NCI-H510A (cell line): ENCODE measurements around the gene AGPAT2.

Experiments used
- DNase-seq: peaks from one replicate; lab custom pipeline; 2025; lab: John Stamatoyannopoulos, UW

AGPAT2 gene

DNA sequence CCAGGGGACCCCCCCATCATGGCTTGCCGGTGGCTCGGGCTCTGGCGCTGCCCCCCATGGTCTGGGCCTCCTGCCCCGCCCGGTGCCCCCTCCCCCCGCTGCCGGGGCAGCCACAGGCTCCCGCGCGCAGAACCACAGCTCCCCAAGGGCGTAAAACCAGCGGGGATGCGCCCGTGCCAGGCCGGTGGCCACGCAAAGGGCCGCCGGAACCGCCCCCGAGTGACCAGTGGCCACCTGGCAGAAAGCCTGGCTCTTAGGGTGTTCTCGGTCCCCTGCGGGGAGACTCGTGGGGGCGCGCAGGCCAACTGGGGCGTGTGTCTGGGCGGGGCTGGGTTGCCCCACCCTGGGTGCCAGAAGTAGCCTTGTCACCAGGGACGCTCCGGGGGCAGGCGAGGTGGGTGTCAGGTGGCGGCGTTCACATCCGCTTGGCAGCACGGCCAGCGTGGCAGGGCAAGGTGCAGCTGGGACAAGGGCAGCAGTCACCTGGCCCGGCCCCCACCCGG, 515 bp upstream of the AGPAT2 start:
- DNase-seq: no peak

GRCh38 chr9:136686534-136686793, 793 bp downstream of the AGPAT2 start:
- DNase-seq: no peak

DNA sequence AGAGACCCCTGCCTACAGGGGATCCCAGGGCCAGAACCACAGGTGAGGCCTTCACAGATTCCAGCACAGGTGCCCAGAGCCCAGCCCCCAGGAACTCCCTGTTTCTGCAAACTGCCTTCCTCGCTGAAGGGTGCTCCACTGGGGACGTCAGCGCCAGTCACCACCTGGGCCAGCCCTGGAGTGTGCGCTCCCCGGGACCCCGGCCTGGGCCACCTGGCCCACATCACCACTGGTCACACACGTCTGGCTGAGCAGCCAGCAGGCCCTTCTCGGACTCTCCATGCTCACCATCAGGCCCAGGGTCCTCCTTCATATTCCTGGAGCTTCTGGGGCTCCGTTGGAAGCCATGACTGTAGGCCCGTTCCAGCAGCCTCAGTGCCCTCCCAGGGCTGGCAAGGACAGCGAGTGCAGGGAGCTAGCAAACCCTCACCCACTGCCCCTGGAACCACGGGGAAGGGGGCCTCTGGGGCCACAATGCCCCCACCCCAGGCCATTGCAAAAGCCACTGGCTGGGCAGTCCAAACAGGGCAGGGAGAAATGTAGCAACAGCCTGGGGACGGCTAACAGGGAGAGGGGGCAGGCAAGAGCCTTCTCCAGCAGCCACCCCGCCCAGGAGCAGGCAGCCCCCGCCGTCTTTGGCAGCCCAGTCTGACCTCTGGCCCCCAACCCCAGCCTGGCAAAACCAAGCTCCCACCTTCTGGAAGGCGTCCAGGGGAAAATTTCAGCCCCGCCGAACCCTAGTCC, 1.3 kb downstream of the AGPAT2 start:
- DNase-seq: no peak

DNA sequence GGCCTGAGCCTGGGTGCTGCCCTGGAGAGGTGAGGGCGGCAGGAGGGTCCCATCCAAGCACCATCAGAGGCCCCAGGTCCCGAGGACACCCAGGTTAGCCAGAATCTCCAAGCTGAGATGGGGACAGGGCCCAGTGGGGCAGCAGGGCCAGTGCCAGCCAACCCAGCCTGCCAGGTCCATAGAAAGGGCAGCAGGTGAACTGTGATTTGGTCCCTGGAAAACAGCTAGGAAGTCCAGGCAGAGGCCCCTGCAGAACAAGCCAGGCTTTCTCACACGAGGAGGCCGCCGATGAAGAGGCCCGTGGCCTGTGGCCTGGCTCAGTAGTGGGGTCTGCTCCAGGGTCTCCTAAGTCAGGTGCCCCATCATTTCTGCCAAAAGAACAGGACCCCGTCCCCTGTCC, 2.0 kb downstream of the AGPAT2 start:
- DNase-seq: no peak

DNA sequence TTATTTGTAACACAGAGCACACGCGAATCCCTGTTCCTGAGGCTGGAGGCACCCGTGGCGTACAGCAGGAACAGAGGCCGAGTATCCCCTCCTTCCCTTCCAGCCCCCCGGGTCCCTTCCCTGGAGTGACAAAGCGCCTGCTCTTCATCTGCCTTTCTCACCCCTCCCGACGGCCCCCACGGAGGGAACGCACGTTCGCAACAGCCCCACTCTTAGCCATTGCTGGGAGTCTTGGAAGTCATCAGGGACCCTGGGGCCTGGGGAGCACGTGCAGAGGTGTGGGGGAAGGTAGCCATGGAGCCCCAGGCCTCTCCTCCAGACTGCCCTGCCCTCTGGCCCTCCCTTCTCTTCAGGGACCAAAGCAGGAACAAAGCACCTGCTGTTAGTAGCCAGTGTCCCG, 2.5 kb downstream of the AGPAT2 start:
- no peak for DNase-seq

DNA sequence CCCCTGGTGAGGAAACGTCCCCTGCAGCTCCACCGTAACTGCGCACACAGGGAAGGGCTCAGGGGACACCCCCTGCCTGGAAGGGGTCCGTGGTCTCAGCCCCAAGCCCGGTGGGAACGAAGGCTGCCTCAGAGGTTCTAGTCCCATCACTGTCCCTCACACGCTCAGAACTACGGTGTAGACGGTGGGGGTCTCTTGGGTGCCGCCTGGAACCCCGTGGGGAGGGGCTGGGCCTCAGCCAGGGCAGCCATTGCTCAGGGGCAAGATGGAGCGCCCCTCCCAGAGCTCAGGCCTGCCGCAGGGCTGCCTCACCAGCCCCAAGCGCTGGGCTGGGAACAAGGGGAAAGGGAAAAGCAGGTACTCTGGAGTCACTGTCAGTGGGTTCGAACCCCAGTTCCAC, 2.9 kb downstream of the AGPAT2 start:
- no peak for DNase-seq

- no peak for DNase-seq
Observed at GRCh38 chr9:136683755-136684154, 3.5 kb downstream of the AGPAT2 start.

GRCh38 chr9:136683173-136683745, 4.0 kb downstream of the AGPAT2 start:
- DNase-seq: no peak

DNA sequence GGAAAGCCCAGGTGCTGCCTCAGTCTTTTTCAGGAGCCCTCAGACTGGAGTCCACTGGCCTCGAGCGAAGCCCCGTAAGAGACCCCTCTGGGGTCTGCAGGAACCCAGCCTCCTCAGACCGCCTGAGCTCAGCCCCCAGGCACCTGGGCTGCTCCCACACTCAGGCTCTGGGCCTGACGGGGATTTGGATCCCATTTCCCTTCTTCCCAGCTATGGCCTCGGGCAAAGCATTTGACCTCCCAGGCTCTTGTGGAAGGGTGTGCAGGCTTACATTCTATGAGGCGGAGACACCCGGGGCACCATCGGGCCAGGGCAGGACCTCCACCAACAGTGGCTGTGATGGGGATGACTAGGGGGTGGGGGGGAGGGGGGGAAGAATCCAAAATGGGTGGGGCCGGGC, 4.5 kb downstream of the AGPAT2 start:
- DNase-seq: no peak

DNA sequence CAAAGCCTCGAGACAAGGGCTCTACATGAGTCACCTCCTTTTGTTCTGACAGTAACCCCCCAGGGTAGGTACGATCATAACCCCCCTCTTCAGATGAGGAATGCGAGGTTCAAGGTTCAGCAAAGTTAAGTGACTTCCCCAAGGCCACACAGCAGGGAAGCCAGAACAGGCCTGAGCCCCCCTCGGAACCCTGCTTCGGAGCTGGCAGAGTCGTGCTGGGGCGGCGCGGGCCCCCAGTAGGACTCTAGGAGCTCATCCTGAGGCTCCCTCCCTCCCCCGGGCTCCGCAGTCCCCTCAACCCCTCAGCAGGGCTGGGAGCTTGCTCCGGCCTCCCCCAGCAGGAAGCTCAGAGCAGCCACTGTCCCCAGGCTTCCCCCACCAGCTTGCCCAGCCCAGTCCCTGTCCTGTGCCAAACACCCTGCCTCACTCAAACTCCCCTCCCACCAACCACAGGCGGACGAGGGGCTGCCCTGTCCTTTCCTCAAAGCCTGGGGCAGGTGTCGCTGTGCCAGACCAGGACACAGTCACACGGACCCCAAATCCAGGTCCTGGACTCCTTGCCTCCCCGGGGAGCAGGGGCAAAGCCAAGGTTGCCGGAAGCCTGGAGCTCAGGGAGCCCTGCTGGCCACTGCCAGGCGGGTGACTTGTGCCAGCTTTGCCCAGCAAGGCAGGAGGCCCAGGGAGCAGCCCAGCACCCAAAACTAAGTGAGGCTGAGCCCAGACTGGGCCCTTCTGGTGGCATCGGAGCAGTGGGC, 5.1 kb downstream of the AGPAT2 start:
- DNase-seq: no peak

DNA sequence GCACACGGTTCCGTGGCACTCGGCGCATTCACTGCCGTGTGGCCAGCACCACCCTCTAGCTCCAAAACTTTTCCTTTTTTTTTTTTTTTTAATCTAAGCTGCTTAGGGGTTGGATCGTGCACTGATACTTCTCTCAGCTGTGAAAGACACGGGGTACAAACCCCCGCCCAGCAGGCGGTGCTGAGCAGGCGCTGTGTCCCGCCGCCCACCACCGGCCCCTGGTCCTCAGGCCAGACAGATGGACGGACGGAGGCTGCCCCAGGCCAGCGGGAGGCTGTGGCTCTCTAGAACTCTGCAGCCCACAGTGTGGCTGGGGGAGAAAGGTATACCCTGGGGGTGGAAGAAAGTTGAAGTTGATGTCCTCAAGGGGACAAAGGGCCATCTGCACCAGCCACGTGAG, 6.2 kb downstream of the AGPAT2 start:
- no peak for DNase-seq

DNA sequence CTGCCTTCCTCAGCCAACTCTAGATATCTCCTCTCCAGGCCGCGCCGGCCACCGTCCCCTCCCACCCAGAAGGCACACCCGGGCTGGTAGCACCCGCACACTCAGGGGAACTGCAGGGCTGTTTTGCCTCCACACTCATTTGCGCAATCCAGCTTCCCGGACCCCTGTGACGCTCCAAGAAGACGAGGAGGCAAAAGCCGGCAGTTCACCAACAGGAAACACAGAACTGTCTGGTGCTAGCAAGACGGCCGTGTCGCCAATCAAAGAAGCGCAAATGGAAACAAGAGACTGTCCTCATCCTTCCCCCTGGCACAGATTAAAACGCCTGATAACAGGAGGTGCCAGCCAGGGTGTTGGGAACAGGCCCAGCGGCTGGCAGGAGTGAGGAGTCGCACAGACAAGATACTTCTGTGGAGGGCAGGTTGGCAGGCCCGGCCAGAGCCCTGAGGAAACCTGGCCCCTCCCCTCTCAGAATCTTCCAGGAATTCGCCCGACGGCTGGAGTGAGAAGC, 7.8 kb downstream of the AGPAT2 start:
- no peak for DNase-seq

GRCh38 chr9:136678624-136679023, 8.6 kb downstream of the AGPAT2 start:
- DNase-seq: no peak

- DNase-seq: no peak
Observed at GRCh38 chr9:136678034-136678433, 9.2 kb downstream of the AGPAT2 start.

GRCh38 chr9:136676920-136677686, 10.2 kb downstream of the AGPAT2 start:
- DNase-seq: no peak

GRCh38 chr9:136676297-136676794, 10.9 kb downstream of the AGPAT2 start:
- DNase-seq: no peak

DNA sequence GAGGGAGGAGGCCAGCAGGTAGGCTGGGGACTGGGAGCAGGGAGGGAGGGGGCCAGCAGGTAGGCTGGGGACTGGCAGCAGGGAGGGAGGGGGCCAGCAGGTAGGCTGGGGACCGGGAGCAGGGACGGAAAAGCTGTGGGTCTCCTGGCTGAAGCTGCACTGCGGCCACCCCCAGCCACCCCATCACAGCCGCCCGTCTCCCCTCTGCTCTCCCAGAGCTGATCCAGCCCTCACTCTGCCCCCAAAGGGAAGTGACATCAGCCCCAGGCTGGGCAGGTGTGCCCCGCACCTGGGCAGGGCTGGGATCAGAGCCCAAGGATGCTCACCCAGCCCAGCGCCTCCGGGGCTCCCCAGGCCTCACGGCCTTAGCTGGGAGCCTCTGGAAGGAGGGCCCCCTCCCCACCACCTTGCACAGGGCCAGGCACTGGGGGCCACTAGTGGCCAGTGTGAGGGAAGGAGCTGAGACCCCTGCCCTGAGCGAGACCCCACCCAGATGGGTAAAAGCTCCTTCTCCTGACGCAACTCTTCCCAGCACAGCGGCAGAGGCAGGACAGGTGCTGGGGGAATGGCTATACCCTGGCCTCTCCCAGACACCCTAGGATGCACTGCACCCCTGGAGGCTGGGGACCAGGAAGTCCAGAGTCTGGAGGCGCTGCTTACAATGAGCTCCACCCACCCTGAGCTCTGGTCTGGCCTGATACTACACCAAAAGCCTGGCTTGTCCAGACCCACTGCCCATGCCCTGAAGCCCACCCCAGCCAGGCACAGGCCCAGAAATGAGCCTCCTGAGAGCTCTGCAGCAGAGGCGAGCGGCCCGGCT, 11.6 kb downstream of the AGPAT2 start:
- no peak for DNase-seq

GRCh38 chr9:136674786-136675349, 12.4 kb downstream of the AGPAT2 start:
- no peak for DNase-seq

GRCh38 chr9:136673975-136674785, 13.1 kb downstream of the AGPAT2 start:
- no peak for DNase-seq
